ENCODE measurements around the gene TMED4.

Gene TMED4

GRCh38 chr7:44581879-44582603 is at the start of gene TMED4:
TMED4 (minus strand) TSS chr7:44582231; CDS start chr7:44582206, 25 bp downstream.
- no peaks in the 10 kb centered on the region for H3K27me3 Mint-ChIP-seq
- H3K27ac Mint-ChIP-seq = peak within 1 kb of the TSS; percentile 93 to 98
- H3K4me3 Mint-ChIP-seq = peak within 1 kb of the TSS; percentile 90 to 94
- no peaks in the 10 kb centered on the region for H3K9me3 Mint-ChIP-seq
- DNase-seq (peak; percentile 100), ATAC-seq (peak; percentile 93)
- peaks cover 43% of the 10 kb centered on the region for H3K4me1 Mint-ChIP-seq

GRCh38 chr7:44631458-44632115 is 49.6 kb upstream of the TMED4 start:
- Mint-ChIP-seq H3K4me3 (peak overlapping the region; percentile 3 to 53), H3K27ac (peak overlapping the region in 1 of 2 donors; percentile 64), H3K27me3 (no peaks in the 10 kb centered on the region), H3K9me3 (no peaks in the 10 kb centered on the region), H3K4me1 (peaks cover 71% of the 10 kb centered on the region)
- no peak for ATAC-seq
- DNase-seq = no peak

- DNase-seq = no peak
- peaks cover 71% of the 10 kb centered on the region for H3K4me1 Mint-ChIP-seq
- ATAC-seq = no peak
- no peaks in the 10 kb centered on the region for H3K27me3 Mint-ChIP-seq
- H3K9me3 Mint-ChIP-seq = no peaks in the 10 kb centered on the region
- peak overlapping the region in 1 of 2 donors; percentile 34 for H3K27ac Mint-ChIP-seq
- no peak overlapping the region for H3K4me3 Mint-ChIP-seq
Observed at GRCh38 chr7:44630792-44631457, 48.9 kb upstream of the TMED4 start.

GRCh38 chr7:44629829-44630522 is 47.9 kb upstream of the TMED4 start:
- peak overlapping the region in 1 of 2 donors; percentile 12 for H3K4me3 Mint-ChIP-seq
- peaks cover 68% of the 10 kb centered on the region for H3K4me1 Mint-ChIP-seq
- ATAC-seq = no peak
- no peaks in the 10 kb centered on the region for H3K9me3 Mint-ChIP-seq
- no peak for DNase-seq
- no peaks in the 10 kb centered on the region for H3K27me3 Mint-ChIP-seq
- peak overlapping the region; percentile 3 to 48 for H3K27ac Mint-ChIP-seq

- DNase-seq (no peak), ATAC-seq (no peak)
- Mint-ChIP-seq H3K4me1 (peaks cover 67% of the 10 kb centered on the region), H3K9me3 (no peaks in the 10 kb centered on the region), H3K27me3 (no peaks in the 10 kb centered on the region), H3K27ac (peak overlapping the region in 1 of 2 donors; percentile 27), H3K4me3 (no peak overlapping the region)
Observed at GRCh38 chr7:44626620-44627019, 44.6 kb upstream of the TMED4 start.

- no peaks in the 10 kb centered on the region for H3K9me3 Mint-ChIP-seq
- peak overlapping the region in 1 of 2 donors; percentile 12 for H3K27ac Mint-ChIP-seq
- DNase-seq = no peak
- no peaks in the 10 kb centered on the region for H3K27me3 Mint-ChIP-seq
- H3K4me3 Mint-ChIP-seq = no peak overlapping the region
- H3K4me1 Mint-ChIP-seq = peaks cover 67% of the 10 kb centered on the region
- no peak for ATAC-seq
Observed at GRCh38 chr7:44625526-44626471, 43.8 kb upstream of the TMED4 start.

GRCh38 chr7:44624318-44624717 is 42.3 kb upstream of the TMED4 start:
- Mint-ChIP-seq H3K27ac (peak overlapping the region in 1 of 2 donors; percentile 85), H3K27me3 (no peaks in the 10 kb centered on the region), H3K4me3 (peak overlapping the region in 1 of 2 donors; percentile 71), H3K4me1 (peaks cover 59% of the 10 kb centered on the region), H3K9me3 (no peaks in the 10 kb centered on the region)
- ATAC-seq (no peak), DNase-seq (no peak)

GRCh38 chr7:44622342-44623151 is 40.5 kb upstream of the TMED4 start:
- Mint-ChIP-seq H3K4me1 (peaks cover 77% of the 10 kb centered on the region), H3K9me3 (no peaks in the 10 kb centered on the region), H3K27me3 (no peaks in the 10 kb centered on the region), H3K4me3 (peak overlapping the region; percentile 71 to 77), H3K27ac (peak overlapping the region; percentile 79 to 88)
- ATAC-seq (peak; percentile 91), DNase-seq (peak in 1 of 2 donors; percentile 43)

- Mint-ChIP-seq H3K27me3 (no peaks in the 10 kb centered on the region), H3K9me3 (no peaks in the 10 kb centered on the region), H3K27ac (peak overlapping the region; percentile 20 to 93), H3K4me1 (peaks cover 85% of the 10 kb centered on the region), H3K4me3 (peak overlapping the region in 1 of 2 donors; percentile 3)
- DNase-seq (no peak), ATAC-seq (no peak)
Observed at GRCh38 chr7:44621750-44622103, 39.7 kb upstream of the TMED4 start.

GRCh38 chr7:44621034-44621749 is 39.2 kb upstream of the TMED4 start:
- ATAC-seq (no peak), DNase-seq (no peak)
- Mint-ChIP-seq H3K4me1 (peaks cover 82% of the 10 kb centered on the region), H3K4me3 (no peak overlapping the region), H3K27me3 (no peaks in the 10 kb centered on the region), H3K9me3 (no peaks in the 10 kb centered on the region), H3K27ac (peak overlapping the region in 1 of 2 donors; percentile 93)

GRCh38 chr7:44618753-44619152 is 36.7 kb upstream of the TMED4 start:
- H3K4me1 Mint-ChIP-seq = peaks cover 85% of the 10 kb centered on the region
- ATAC-seq = no peak

GRCh38 chr7:44618045-44618444 is 36.0 kb upstream of the TMED4 start:
- ATAC-seq = no peak
- H3K27me3 Mint-ChIP-seq = no peaks in the 10 kb centered on the region
- peak overlapping the region; percentile 80 to 94 for H3K27ac Mint-ChIP-seq
- no peaks in the 10 kb centered on the region for H3K9me3 Mint-ChIP-seq
- peak overlapping the region; percentile 17 to 51 for H3K4me3 Mint-ChIP-seq
- DNase-seq = no peak
- peaks cover 81% of the 10 kb centered on the region for H3K4me1 Mint-ChIP-seq

More at GRCh38 chr7:44618753-44619152, 36.7 kb upstream of the TMED4 start:
- no peak for DNase-seq
- H3K27me3 Mint-ChIP-seq = no peaks in the 10 kb centered on the region
- H3K9me3 Mint-ChIP-seq = no peaks in the 10 kb centered on the region
- peak overlapping the region; percentile 14 to 74 for H3K27ac Mint-ChIP-seq
- H3K4me3 Mint-ChIP-seq = peak overlapping the region; percentile 7 to 17

GRCh38 chr7:44617225-44617890 is 35.3 kb upstream of the TMED4 start:
- peak overlapping the region; percentile 93 to 94 for H3K27ac Mint-ChIP-seq
- H3K27me3 Mint-ChIP-seq = no peaks in the 10 kb centered on the region
- H3K4me3 Mint-ChIP-seq = peak overlapping the region; percentile 17 to 51
- ATAC-seq = peak; percentile 90
- peaks cover 81% of the 10 kb centered on the region for H3K4me1 Mint-ChIP-seq
- H3K9me3 Mint-ChIP-seq = no peaks in the 10 kb centered on the region
- DNase-seq = peak in 1 of 2 donors; percentile 27

Measured in stimulated activated naive CD8-positive, alpha-beta T cell treated with anti-CD3 and anti-CD28 coated beads, Interleukin-15, amount 100 ng/mL, for 72 hours (primary cell).